ENCODE data around the gene PAPOLB. TPM values are rescaled to one million over a fixed set of nuclear protein-coding genes. Genes with fewer than 3 reads are reported as not detected.
A peak's percentile ranks its signal among the peaks of the same experiment; 100 is the strongest.

PAPOLB gene
- total RNA-seq, 6 experiments from 2014 or later = not detected

DNA sequence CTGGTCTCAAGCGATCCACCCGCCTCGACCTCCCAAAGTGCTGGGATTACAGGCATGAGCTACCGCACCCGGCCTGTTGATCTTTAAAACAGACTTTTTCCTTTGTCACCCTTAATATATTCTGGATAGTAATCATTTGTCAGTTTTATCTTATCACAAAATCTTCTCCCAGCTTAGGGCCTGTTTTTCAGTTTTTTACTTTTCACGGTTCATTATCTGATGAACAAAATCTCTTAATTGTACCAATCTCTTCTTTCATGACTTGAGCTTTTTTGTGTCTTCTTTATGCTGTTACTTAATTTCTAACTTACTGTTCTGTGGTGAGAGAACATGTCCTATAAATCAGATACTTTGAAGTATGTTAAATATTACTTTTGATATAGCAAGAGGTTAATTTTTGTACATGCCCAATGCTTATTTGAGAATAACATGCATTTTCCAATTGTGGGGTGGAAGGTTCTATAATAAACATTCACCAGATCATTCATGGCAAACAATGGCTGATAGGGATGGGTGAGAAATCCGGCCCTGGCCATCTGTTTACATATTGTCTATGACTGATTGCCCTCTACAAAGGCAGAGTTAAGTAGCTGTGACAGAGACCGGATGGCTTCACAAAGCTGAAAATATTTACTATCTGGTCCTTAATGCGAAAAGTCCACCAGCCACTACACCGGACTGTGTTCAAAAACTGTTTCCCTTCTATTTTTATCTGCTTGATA, 5.3 kb downstream of the PAPOLB start:
- TF ChIP-seq, protein P1, sequence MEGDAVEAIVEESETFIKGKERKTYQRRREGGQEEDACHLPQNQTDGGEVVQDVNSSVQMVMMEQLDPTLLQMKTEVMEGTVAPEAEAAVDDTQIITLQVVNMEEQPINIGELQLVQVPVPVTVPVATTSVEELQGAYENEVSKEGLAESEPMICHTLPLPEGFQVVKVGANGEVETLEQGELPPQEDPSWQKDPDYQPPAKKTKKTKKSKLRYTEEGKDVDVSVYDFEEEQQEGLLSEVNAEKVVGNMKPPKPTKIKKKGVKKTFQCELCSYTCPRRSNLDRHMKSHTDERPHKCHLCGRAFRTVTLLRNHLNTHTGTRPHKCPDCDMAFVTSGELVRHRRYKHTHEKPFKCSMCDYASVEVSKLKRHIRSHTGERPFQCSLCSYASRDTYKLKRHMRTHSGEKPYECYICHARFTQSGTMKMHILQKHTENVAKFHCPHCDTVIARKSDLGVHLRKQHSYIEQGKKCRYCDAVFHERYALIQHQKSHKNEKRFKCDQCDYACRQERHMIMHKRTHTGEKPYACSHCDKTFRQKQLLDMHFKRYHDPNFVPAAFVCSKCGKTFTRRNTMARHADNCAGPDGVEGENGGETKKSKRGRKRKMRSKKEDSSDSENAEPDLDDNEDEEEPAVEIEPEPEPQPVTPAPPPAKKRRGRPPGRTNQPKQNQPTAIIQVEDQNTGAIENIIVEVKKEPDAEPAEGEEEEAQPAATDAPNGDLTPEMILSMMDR (IDR thresholded peaks at IDR 0.05) = no peak
- peaks cover 8% of the 10 kb centered on the region for H3K4me1 Mint-ChIP-seq (ENCODE audit: low read depth)
- peaks cover 7% of the 10 kb centered on the region for H3K9me3 Mint-ChIP-seq
- H3K36me3 Mint-ChIP-seq (ENCODE audit: low read depth) = peaks cover under 1% of the 10 kb centered on the region; the same call in 1 of the 2 replicates
- H3K27ac Mint-ChIP-seq = no peak overlapping the region
- no peak for DNase-seq
- H3K27me3 Mint-ChIP-seq (ENCODE audit: insufficient read depth) = peaks cover 16% of the 10 kb centered on the region
- H3K4me3 Mint-ChIP-seq = no peak overlapping the region

DNA sequence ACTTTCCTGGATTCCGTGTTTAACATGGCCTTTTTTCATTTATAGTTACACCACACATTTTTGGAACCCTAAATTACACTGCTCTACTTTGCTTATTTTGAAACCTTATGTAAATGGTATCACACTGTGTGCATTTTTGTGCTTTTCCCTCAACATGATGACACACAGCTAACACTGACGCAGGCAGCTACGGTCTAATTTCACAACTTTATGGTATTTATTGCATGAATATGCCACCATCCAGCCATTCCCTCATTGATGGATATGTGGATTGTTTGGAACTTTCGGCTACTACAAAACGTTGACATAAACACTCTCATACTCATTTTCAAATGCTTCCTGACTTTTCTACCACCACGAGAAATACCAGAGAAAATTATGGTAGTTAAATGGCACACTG, 6.9 kb downstream of the PAPOLB start:
- H3K36me3 Mint-ChIP-seq (ENCODE audit: low read depth) = peaks cover 5% of the 10 kb centered on the region
- no peak overlapping the region for H3K27ac Mint-ChIP-seq
- TF ChIP-seq, protein P1 (IDR thresholded peaks at IDR 0.05) = no peak
- no peak for DNase-seq
- H3K4me1 Mint-ChIP-seq (ENCODE audit: low read depth) = peaks cover 13% of the 10 kb centered on the region
- H3K27me3 Mint-ChIP-seq (ENCODE audit: insufficient read depth) = peaks cover 19% of the 10 kb centered on the region
- H3K4me3 Mint-ChIP-seq = no peak overlapping the region
- peaks cover 18% of the 10 kb centered on the region for H3K9me3 Mint-ChIP-seq

DNA sequence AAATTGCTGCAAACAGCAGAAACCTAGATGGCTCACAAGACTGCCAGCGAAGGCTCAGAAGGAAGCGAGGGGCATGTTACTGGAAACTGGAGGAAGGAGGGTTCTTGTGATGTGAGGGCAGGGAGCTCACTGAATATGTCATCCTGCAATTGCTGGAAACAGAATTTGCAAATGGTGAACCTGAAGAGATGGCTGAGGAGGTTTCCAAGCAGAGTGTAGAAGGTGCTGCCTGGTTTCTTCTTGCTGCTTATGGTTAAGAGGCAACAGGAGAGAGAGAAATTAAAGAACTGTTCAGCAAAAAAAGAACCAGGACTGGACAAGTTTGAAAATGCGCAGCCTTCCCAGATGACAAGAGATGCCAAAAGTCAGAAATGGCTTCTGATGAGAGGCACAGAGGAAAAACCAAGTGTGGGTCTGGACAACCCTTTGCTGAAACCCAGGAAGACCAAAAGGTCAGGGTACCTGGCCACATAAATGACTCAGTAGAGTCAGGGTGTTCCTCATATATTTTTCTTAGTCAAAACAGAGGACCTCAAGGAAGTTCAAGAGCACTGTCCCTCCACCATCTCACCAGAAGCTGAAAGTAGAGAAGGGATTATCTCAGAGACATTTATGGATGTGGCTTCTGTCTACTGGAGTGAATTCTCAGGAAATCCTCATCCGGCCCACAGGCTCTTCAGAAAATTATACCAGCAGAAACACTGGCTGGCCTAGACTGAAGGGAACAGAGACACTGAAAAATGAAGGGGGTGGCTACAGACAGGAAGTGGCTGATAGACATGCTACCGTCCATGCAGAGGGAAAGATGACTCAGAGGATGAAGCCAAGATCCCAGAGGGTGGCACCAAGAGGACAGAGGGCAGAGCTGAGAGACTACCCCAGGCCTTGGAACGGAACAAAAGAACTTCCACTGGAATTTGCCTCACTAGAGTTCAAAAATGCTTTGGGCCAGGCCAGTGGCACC, 10.1 kb downstream of the PAPOLB start:
- Mint-ChIP-seq H3K9me3 (peaks cover 18% of the 10 kb centered on the region), H3K4me1 (ENCODE audit: low read depth) (peaks cover 20% of the 10 kb centered on the region; the same call in 1 of the 2 replicates), H3K27ac (no peak overlapping the region), H3K27me3 (ENCODE audit: insufficient read depth) (peaks cover 23% of the 10 kb centered on the region), H3K4me3 (no peak overlapping the region), H3K36me3 (ENCODE audit: low read depth) (peaks cover 5% of the 10 kb centered on the region)
- DNase-seq = peak; percentile 3
- TF ChIP-seq, protein P1 (IDR thresholded peaks at IDR 0.05) = no peak

DNA sequence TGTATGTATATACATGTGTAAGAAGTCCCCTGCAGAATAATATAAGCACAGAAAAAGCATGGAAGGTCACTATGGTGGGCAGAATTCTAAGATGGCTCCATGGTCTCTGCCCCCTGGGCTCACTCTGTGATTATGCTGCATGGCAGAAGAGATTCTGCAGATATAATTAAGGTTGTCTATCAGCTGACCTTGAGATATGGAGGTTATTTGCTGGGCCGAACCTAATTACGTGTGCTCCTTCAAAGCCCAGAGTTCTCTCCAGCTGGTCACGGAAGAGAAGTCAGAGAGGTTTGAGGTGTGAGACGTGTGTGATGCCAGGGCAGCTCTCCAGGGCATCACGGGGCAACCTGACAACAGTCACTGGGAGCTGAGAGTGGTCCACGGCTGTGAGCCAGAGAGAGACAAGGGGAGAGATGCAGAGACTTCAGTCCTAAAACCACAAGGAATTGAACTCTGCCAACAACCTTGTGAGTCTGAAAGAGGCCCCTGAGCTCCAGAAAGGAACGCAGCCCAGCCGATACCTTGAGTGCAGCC, 11.5 kb downstream of the PAPOLB start:
- no peak for DNase-seq
- Mint-ChIP-seq H3K4me1 (ENCODE audit: low read depth) (peaks cover 20% of the 10 kb centered on the region; the same call in 1 of the 2 replicates), H3K9me3 (peaks cover 18% of the 10 kb centered on the region), H3K4me3 (no peak overlapping the region), H3K27ac (no peak overlapping the region), H3K36me3 (ENCODE audit: low read depth) (peaks cover 5% of the 10 kb centered on the region), H3K27me3 (ENCODE audit: insufficient read depth) (peaks cover 27% of the 10 kb centered on the region)
- TF ChIP-seq, protein P1 (IDR thresholded peaks at IDR 0.05) = no peak

DNA sequence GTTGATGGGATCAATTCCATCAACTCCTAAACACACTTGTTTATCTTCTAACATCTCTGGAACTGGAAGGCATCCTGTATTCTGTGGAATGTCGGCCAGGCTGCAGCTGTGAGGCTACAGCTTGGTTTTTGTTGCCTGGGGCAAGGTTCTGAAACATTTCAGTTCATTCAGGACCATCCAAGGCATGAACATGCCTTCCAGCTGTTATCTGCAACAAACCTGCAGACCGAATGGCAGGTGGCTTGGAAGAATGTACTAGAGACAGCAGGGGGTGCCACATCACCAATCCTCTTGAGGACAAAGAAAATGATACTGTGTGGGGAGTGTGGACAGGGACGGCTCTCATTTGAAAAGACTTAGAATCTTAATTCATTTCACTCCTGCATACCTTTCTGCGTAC, 12.4 kb downstream of the PAPOLB start:
- TF ChIP-seq, protein P1 (IDR thresholded peaks at IDR 0.05) = peak; percentile 66
- no peak overlapping the region for H3K4me3 Mint-ChIP-seq
- peaks cover 5% of the 10 kb centered on the region for H3K36me3 Mint-ChIP-seq (ENCODE audit: low read depth)
- H3K9me3 Mint-ChIP-seq = peaks cover 18% of the 10 kb centered on the region
- H3K27me3 Mint-ChIP-seq (ENCODE audit: insufficient read depth) = peaks cover 25% of the 10 kb centered on the region
- no peak overlapping the region for H3K27ac Mint-ChIP-seq
- DNase-seq = peak; percentile 45
- peaks cover 20% of the 10 kb centered on the region; the same call in 1 of the 2 replicates for H3K4me1 Mint-ChIP-seq (ENCODE audit: low read depth)
